ENCODE measurements around the gene PBX1.

The PBX1 gene

GRCh38 chr1:164726235-164726634, 167.3 kb downstream of the PBX1 start:
- TF ChIP-seq CTCF (IDR thresholded peaks at IDR 0.05; ENCODE audit: control insufficient read depth, insufficient read depth, low read depth, low read length, missing control alignments) = no peak
- peak; percentile 90 for DNase-seq (ENCODE audit: low read depth)
- no peak overlapping the region for H3K4me3 ChIP-seq (ENCODE audit: control insufficient read depth, low read depth, low read length)

- DNase-seq (ENCODE audit: low read depth) = peak; percentile 62
- no peak for TF ChIP-seq CTCF (IDR thresholded peaks at IDR 0.05; ENCODE audit: control insufficient read depth, insufficient read depth, low read depth, low read length, missing control alignments)
- H3K4me3 ChIP-seq (ENCODE audit: control insufficient read depth, low read depth, low read length) = no peak overlapping the region
Observed at GRCh38 chr1:164728719-164729118, 169.7 kb downstream of the PBX1 start.

- no peak overlapping the region for H3K4me3 ChIP-seq (ENCODE audit: control insufficient read depth, low read depth, low read length)
- no peak for TF ChIP-seq CTCF (IDR thresholded peaks at IDR 0.05; ENCODE audit: control insufficient read depth, insufficient read depth, low read depth, low read length, missing control alignments)
- no peak for DNase-seq (ENCODE audit: low read depth)
Observed at GRCh38 chr1:164731161-164731876, 172.3 kb downstream of the PBX1 start.

- no peak for DNase-seq (ENCODE audit: low read depth)
- TF ChIP-seq CTCF (IDR thresholded peaks at IDR 0.05; ENCODE audit: control insufficient read depth, insufficient read depth, low read depth, low read length, missing control alignments) = no peak
- no peak overlapping the region for H3K4me3 ChIP-seq (ENCODE audit: control insufficient read depth, low read depth, low read length)
Observed at GRCh38 chr1:164733070-164733469, 174.1 kb downstream of the PBX1 start.

- no peak for TF ChIP-seq CTCF (IDR thresholded peaks at IDR 0.05; ENCODE audit: control insufficient read depth, insufficient read depth, low read depth, low read length, missing control alignments)
- DNase-seq (ENCODE audit: low read depth) = no peak
- no peak overlapping the region for H3K4me3 ChIP-seq (ENCODE audit: control insufficient read depth, low read depth, low read length)
Observed at GRCh38 chr1:164733734-164734133, 174.8 kb downstream of the PBX1 start.

- H3K4me3 ChIP-seq (ENCODE audit: control insufficient read depth, low read depth, low read length) = no peak overlapping the region
- no peak for TF ChIP-seq CTCF (IDR thresholded peaks at IDR 0.05; ENCODE audit: control insufficient read depth, insufficient read depth, low read depth, low read length, missing control alignments)
- DNase-seq (ENCODE audit: low read depth) = no peak
Observed at GRCh38 chr1:164735315-164736052, 176.5 kb downstream of the PBX1 start.
